ENCODE results near the gene PPM1A. TPM values are rescaled to one million over a fixed set of nuclear protein-coding genes. Genes with fewer than 3 reads are reported as not detected.

PPM1A gene
- total RNA-seq, 1 experiment from 2014 or later = 52.3 TPM

DNA sequence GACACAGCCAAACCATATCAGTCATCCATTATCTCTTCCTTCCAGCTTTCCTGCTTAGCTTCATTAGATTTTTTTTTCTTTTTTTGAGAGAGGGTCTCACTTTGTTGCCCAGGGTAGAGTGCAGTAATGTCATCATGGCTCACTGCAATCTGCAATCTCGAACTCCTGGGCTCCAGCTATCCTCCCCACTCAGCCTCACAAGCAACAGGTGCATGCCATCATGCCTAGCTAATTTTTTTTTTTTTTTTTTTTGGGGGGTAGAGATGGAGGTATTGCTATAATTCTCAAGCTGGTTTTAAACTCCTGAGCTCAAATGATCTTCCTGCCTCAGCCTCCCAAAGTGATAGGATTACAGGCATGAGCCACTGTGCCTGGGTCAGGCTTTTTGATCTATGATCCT lies 38.3 kb upstream of the PPM1A start:
- ChIA-PET CTCF (no interaction called here), POLR2A (ENCODE audit: low non-redundant PET) (no interaction called here)
- intact Hi-C loops (cut with micrococcal nuclease; ENCODE audit: unreplicated experiment) = no loop called here
- H3K27ac ChIP-seq (ENCODE audit: low read depth, low read length, poor library complexity, severe bottlenecking) = no peak overlapping the region
- H3K36me3 ChIP-seq (ENCODE audit: insufficient read depth, low read length, poor library complexity, severe bottlenecking) = no peaks in the 10 kb centered on the region
- BruUV-seq (replicated peaks) = no TSS peak
- no peaks in the 10 kb centered on the region for H3K9me3 ChIP-seq (ENCODE audit: low read depth, low read length, poor library complexity, severe bottlenecking)
- DNase-seq (ENCODE audit: low spot score) = no peak
- H3K4me1 ChIP-seq (ENCODE audit: insufficient read depth, low read length, poor library complexity, severe bottlenecking) = no peaks in the 10 kb centered on the region
- TF ChIP-seq, protein P1, sequence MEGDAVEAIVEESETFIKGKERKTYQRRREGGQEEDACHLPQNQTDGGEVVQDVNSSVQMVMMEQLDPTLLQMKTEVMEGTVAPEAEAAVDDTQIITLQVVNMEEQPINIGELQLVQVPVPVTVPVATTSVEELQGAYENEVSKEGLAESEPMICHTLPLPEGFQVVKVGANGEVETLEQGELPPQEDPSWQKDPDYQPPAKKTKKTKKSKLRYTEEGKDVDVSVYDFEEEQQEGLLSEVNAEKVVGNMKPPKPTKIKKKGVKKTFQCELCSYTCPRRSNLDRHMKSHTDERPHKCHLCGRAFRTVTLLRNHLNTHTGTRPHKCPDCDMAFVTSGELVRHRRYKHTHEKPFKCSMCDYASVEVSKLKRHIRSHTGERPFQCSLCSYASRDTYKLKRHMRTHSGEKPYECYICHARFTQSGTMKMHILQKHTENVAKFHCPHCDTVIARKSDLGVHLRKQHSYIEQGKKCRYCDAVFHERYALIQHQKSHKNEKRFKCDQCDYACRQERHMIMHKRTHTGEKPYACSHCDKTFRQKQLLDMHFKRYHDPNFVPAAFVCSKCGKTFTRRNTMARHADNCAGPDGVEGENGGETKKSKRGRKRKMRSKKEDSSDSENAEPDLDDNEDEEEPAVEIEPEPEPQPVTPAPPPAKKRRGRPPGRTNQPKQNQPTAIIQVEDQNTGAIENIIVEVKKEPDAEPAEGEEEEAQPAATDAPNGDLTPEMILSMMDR (conservative IDR thresholded peaks at IDR 0.05; ENCODE audit: low read depth, low read length) = no peak
- TF ChIP-seq EZH2 (IDR thresholded peaks at IDR 0.05; ENCODE audit: borderline replicate concordance, low read depth, low read length, poor library complexity, severe bottlenecking) = no peak
- no peak overlapping the region for H3K4me3 ChIP-seq (ENCODE audit: low read depth, low read length, poor library complexity, severe bottlenecking)
- H3K27me3 ChIP-seq (replicated peaks; ENCODE audit: insufficient read depth, low read depth, low read length, poor library complexity) = no peaks in the 10 kb centered on the region

DNA sequence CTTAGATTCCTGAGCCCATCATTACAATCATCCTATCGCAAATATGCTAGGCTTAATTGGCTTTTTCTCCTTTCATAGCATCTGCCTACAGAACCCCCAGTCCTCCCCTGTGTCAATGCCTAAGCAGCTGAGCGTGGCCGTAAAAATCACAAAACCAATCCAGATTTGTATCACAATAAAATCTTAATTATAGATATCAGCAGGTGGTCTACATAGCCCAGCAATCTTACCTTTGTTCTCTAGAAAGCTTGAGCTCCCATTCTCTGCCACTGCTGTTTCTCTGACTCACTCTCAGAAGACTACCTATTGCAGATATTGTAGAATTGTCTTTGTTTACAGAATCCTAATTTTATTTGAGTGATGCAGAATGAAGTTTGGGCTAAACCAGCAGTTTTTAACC lies 37.9 kb upstream of the PPM1A start:
- H3K9me3 ChIP-seq (ENCODE audit: low read depth, low read length, poor library complexity, severe bottlenecking) = no peaks in the 10 kb centered on the region
- no peak for DNase-seq (ENCODE audit: low spot score)
- no TSS peak for BruUV-seq (replicated peaks)
- ChIA-PET CTCF (no interaction called here), POLR2A (ENCODE audit: low non-redundant PET) (no interaction called here)
- H3K36me3 ChIP-seq (ENCODE audit: insufficient read depth, low read length, poor library complexity, severe bottlenecking) = no peaks in the 10 kb centered on the region
- H3K27me3 ChIP-seq (replicated peaks; ENCODE audit: insufficient read depth, low read depth, low read length, poor library complexity) = no peaks in the 10 kb centered on the region
- no peak overlapping the region for H3K27ac ChIP-seq (ENCODE audit: low read depth, low read length, poor library complexity, severe bottlenecking)
- TF ChIP-seq, protein P1 (conservative IDR thresholded peaks at IDR 0.05; ENCODE audit: low read depth, low read length) = no peak
- TF ChIP-seq EZH2 (IDR thresholded peaks at IDR 0.05; ENCODE audit: borderline replicate concordance, low read depth, low read length, poor library complexity, severe bottlenecking) = no peak
- intact Hi-C loops (cut with micrococcal nuclease; ENCODE audit: unreplicated experiment) = no loop called here
- no peaks in the 10 kb centered on the region for H3K4me1 ChIP-seq (ENCODE audit: insufficient read depth, low read length, poor library complexity, severe bottlenecking)
- no peak overlapping the region for H3K4me3 ChIP-seq (ENCODE audit: low read depth, low read length, poor library complexity, severe bottlenecking)

DNA sequence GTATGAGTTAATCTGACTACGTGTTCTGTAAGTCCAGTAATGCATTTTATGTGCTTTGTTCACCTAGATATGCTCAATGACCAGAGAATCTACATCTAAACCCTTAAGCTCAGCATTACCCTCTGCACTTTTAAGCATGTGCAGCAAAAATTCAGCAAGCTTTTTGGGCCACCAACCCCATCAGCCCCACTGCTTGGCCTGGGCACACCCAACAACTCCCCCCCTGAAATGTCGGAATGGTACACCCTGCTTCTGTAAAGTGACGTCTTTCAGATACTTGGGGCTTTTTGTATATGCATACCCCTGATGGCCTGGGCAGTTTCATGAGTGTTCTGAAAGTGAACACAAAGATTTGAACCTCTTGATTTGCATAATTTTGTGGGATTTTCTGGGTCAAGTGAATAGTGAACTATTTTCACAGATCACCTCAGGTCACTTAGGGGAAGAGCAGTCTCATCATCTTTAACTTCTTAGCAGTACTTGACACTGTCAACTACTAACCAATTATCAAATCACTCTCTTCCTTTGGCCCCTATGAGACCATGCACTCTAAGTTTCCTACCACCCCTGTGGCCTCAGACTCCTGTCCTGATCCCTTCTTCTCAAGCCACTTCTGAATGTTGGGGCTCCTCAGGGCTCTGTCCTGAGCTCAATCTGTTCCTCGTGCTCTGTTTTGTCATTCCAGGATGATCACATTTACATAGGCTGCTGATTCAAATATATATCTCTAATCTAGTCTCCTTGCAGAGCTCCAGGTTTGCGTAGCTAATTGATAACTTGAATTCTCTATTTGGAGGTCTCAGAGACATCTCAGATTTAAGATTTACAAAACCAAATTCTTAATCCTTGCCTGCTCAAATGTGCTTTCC lies 36.3 kb upstream of the PPM1A start:
- ChIA-PET CTCF (no interaction called here), POLR2A (ENCODE audit: low non-redundant PET) (no interaction called here)
- Histone ChIP-seq H3K27me3 (replicated peaks; ENCODE audit: insufficient read depth, low read depth, low read length, poor library complexity) (no peaks in the 10 kb centered on the region), H3K4me1 (ENCODE audit: insufficient read depth, low read length, poor library complexity, severe bottlenecking) (no peaks in the 10 kb centered on the region), H3K27ac (ENCODE audit: low read depth, low read length, poor library complexity, severe bottlenecking) (no peak overlapping the region), H3K4me3 (ENCODE audit: low read depth, low read length, poor library complexity, severe bottlenecking) (no peak overlapping the region), H3K9me3 (ENCODE audit: low read depth, low read length, poor library complexity, severe bottlenecking) (no peaks in the 10 kb centered on the region), H3K36me3 (ENCODE audit: insufficient read depth, low read length, poor library complexity, severe bottlenecking) (no peaks in the 10 kb centered on the region)
- TF ChIP-seq, protein P1 (conservative IDR thresholded peaks at IDR 0.05; ENCODE audit: low read depth, low read length) = no peak
- no peak for TF ChIP-seq EZH2 (IDR thresholded peaks at IDR 0.05; ENCODE audit: borderline replicate concordance, low read depth, low read length, poor library complexity, severe bottlenecking)
- no TSS peak for BruUV-seq (replicated peaks)
- DNase-seq (ENCODE audit: low spot score) = no peak
- intact Hi-C loops (cut with micrococcal nuclease; ENCODE audit: unreplicated experiment) = no loop called here

All from A673 (cell line).